Measurements from ENCODE around the gene OR2T8.

The OR2T8 gene, protein sequence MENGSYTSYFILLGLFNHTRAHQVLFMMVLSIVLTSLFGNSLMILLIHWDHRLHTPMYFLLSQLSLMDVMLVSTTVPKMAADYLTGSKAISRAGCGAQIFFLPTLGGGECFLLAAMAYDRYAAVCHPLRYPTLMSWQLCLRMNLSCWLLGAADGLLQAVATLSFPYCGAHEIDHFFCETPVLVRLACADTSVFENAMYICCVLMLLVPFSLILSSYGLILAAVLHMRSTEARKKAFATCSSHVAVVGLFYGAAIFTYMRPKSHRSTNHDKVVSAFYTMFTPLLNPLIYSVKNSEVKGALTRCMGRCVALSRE

DNA sequence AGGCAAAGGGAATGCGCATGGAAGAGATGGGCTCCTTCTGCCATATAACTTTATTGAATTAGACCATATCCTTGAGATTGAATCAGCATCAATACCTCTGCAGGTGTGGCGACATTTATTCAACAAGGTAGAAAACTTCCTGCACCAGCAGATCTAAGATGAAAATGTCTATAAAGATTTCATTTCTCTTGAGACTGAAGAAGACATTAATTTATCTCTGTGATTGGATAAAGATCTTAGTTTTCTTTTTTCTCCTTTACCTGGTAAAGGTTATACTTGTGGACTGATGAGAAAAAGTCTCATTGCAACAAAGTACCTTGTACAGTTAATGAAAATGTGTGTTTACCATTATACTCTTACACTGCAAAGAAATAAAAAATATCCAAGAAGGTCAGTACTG is at the start of gene OR2T8:
TSS of gene OR2T8 (plus strand) at position 301 of the 400 bp plus-strand sequence. CDS start 766 bp downstream, outside the sequence.
- DNase-seq (ENCODE audit: low read depth), result no peak
- no peak within 1 kb of the TSS for H3K4me3 ChIP-seq (ENCODE audit: low read depth, low read length)
- TF ChIP-seq, protein P1, sequence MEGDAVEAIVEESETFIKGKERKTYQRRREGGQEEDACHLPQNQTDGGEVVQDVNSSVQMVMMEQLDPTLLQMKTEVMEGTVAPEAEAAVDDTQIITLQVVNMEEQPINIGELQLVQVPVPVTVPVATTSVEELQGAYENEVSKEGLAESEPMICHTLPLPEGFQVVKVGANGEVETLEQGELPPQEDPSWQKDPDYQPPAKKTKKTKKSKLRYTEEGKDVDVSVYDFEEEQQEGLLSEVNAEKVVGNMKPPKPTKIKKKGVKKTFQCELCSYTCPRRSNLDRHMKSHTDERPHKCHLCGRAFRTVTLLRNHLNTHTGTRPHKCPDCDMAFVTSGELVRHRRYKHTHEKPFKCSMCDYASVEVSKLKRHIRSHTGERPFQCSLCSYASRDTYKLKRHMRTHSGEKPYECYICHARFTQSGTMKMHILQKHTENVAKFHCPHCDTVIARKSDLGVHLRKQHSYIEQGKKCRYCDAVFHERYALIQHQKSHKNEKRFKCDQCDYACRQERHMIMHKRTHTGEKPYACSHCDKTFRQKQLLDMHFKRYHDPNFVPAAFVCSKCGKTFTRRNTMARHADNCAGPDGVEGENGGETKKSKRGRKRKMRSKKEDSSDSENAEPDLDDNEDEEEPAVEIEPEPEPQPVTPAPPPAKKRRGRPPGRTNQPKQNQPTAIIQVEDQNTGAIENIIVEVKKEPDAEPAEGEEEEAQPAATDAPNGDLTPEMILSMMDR (IDR thresholded peaks at IDR 0.05; ENCODE audit: control insufficient read depth, extremely low read depth, insufficient read depth), result no peak

DNA sequence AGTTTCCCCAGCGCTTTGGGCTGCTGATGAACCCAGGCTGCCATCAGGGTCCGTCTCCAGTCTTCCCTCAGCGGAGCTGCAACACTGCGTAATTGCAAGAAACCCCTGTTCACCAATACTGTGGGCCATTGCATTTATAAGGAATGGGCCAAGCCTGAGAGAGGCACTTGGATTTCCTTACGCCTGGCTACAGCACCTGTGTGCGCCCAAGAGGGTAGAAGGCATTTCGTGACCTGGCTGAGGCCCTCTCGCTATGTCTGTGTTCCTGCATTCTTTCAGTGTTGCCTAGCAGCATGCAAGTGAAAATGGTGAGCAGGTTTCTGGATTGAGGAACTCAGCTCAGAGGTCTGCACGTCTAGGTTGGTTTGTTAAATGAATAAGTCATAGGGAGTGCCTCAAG is 36.7 kb upstream of the OR2T8 start:
- TF ChIP-seq, protein P1 (IDR thresholded peaks at IDR 0.05; ENCODE audit: control insufficient read depth, extremely low read depth, insufficient read depth), result no peak
- H3K4me3 ChIP-seq (ENCODE audit: low read depth, low read length), result no peak overlapping the region
- no peak for DNase-seq (ENCODE audit: low read depth)

DNA sequence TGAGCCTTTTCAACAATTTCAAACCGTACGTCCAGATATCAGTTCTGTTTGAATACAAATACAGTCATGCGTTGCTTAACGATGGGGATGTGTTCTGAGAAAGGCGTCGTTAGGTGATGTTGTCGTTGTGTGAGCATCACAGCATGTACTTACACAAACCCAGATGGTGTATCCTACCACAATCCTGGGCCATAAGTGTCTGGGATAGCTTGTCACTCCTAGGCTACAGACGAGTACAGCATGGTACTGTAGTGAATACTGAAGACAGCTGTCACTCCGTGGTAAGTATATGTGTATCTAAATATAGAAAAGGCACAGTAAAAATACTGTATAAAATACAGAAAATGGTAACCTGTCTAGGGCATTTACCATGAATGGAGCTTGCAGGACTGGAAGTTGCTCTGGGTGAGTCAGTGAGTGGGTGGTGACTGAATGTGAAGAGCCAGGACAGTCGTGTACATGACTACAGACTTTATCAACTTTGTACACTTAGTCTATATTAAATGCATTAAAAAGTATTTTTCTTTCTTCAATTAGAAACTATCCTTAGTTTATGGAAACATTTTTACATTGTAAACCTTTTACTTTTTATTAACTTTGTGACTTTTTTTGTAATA is 35.1 kb upstream of the OR2T8 start:
- DNase-seq (ENCODE audit: low read depth), result no peak
- TF ChIP-seq, protein P1 (IDR thresholded peaks at IDR 0.05; ENCODE audit: control insufficient read depth, extremely low read depth, insufficient read depth), result no peak
- H3K4me3 ChIP-seq (ENCODE audit: low read depth, low read length), result no peak overlapping the region

DNA sequence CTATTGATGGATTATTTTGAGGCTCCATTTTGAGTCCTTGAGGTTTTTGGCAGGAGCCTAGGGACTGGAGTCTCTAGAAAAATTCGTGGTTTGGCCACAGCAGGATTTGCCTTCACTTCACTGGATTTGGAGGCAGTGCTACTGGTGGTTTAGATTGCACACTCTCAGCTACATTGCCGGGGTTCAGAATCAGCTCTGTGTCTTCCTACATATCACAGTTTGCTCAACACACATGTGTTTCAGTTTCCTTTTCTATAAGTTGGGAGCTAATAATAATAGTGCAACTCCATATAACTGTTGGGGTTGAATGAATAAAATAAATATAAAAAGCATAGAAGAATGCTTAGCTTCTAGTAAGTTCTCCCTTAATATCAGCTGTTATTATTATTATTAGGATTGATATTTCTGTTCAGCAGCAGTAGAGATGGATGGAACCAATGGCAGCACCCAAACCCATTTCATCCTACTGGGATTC is 24.9 kb upstream of the OR2T8 start, which contains the start of gene OR2W3:
TSS of gene OR2W3 (plus strand) at position 425 of the 475 bp plus-strand sequence. CDS start at position 425, 0 bp downstream.
- TF ChIP-seq, protein P1 (IDR thresholded peaks at IDR 0.05; ENCODE audit: control insufficient read depth, extremely low read depth, insufficient read depth), result no peak
- DNase-seq (ENCODE audit: low read depth), result no peak
- no peak within 1 kb of the TSS for H3K4me3 ChIP-seq (ENCODE audit: low read depth, low read length)

DNA sequence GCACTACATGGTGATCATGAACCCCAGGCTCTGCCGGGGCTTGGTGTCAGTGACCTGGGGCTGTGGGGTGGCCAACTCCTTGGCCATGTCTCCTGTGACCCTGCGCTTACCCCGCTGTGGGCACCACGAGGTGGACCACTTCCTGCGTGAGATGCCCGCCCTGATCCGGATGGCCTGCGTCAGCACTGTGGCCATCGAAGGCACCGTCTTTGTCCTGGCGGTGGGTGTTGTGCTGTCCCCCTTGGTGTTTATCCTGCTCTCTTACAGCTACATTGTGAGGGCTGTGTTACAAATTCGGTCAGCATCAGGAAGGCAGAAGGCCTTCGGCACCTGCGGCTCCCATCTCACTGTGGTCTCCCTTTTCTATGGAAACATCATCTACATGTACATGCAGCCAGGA is 24.1 kb upstream of the OR2T8 start:
- no peak for DNase-seq (ENCODE audit: low read depth)
- no peak overlapping the region for H3K4me3 ChIP-seq (ENCODE audit: low read depth, low read length)

DNA sequence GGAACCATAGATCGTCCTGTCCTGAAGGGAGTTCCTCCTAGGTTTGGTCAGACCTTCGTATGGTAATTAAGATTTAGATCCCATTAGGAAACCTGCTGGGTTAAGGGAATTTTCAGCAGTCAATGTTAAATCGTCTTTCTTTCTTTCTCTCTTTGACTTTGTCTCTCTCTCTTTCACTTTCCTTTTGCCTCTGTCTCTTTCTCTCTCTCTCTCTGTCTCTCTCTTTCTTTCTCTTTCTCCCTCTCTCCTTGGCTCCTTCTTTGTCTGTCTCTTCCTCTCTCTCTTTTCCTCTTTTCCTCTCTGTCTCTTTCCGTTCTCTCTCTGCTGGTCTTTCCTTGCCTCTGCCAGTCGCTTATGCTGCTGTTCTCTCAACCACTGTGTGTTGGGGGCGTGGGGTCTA is 15.9 kb upstream of the OR2T8 start:
- H3K4me3 ChIP-seq (ENCODE audit: low read depth, low read length), result no peak overlapping the region
- TF ChIP-seq, protein P1 (IDR thresholded peaks at IDR 0.05; ENCODE audit: control insufficient read depth, extremely low read depth, insufficient read depth), result no peak
- DNase-seq (ENCODE audit: low read depth), result no peak

More for the DNA sequence above, 24.1 kb upstream of the OR2T8 start:
- TF ChIP-seq, protein P1 (IDR thresholded peaks at IDR 0.05; ENCODE audit: control insufficient read depth, extremely low read depth, insufficient read depth), result no peak
